ENCODE measurements around the gene HK2.
"Not testable (repeated sequence)": the region's sequence is repeated elsewhere in the genome, so short reads cannot be mapped to it uniquely, and the experiment has no call there.

Gene HK2

DNA sequence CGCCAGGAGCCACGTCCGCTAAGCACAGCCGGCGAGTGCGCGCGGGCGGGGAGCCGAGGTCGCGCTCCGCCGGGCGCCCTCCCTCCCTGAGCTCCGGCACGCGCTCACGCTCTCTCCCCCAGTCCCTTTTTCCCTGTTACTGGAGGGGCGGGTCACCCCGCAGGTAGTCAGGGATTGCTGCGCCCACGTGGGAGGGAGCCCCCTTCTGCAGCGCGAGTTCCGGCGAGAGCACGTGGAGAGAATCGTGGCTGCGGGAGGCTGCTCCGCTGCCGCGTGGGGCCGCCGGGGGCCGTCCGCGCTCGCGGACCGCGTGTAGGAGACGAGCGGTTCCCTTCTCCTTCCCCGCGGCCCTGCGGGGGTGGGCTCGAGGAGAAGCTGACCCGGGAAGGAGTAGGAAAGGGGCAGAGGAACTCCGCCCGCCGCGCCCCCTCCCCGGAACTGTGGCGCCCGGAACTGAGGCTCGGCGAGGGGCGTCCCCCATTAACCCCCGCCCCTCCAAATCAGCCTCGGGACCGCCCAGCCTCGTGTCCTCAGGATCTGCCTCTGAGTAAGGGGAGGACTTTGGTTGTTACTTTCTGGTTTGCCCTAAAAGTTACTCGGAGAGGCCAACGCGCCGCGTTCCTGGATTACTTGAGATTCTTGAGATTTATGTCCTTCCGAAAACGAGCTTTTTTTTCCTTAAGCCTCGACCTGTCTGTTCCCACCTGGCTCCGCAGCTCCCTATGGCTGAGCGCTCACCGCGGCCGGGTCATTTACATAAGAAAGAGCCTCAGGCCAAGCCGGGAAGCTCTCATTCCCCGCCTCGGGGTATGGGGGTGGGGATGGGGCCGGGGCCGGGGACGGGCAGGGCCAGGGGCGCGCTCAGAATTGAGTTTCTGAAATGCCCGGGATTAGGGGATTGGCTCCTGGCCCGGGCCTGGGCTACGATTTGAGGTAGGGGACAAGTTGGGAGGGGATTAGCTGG, 1.1 kb downstream of the HK2 start:
- peak; percentile 81 to 92 for DNase-seq

DNA sequence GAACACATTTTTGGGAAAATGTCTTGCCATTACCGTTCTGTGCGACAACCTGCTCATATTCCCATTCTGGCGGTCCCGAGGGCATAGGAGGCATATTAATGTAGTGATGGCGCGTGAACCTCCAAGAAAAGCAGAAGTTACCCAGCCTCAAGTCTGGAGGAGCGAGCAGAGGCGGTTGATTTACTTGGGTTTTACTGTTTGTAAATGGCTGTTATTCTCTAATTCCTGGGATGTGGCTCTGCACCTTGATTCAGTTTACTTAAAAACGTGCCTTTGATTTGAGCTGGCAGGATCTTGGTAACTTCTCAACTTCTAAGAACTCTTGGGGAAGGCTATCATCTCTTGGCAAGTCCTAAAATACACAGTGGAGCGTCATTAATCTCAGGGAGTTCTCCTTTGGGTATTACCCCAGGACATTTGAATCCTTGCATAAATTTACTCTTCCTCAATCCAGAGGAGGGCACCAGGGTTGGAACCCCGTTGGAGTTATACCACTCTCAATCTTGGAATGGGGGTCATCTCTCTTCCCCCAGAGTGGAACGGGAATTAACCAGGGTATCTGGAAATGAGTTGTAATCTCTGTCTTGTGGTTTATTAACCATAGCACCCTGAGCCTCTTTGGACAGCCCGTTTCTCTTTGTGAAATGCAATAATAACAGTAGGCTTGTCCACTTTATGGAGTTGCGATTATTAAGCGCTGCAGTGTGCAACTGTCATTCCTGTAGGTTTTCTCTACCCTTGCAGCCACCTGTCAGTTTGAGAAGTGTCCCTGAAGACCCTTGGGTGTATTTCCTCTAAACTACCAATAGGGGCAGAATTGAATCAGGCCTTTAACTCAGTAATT, 2.1 kb downstream of the HK2 start:
- DNase-seq: peak; percentile 61 to 75

DNA sequence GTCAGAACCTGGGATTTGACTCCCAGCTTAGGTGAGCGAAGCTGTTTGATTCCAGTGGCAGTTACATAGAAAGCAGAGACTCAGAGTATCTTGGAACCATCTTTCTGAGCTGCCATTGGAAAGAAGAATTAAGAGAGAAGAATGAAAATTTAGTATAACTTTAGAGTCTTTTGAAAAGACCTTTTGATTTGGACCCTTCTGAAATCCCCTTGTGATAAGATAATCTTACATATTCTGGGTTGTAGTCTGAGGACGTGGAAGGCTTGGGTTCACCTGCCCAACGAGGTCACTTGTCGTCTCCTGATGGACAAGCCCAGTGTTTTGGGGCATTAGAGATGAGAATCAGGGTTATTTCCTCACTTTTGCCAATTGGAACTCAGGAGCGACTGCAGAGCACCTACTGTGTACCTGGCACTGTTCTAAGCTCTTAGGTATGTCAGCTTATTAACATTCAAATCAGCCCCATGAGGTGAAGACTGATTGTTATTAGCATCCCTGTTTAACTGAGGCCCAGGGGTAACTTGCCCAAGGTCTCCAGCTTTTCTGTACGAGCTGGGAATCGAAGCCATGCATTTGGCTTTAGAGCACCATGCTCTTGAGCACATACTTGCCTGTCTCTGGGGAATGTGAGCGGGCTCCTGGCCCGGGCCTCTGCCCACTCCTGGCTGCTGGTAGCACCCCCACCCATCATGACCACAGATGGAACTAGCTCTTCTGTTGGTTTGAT, 2.9 kb downstream of the HK2 start:
- DNase-seq: no peak

DNA sequence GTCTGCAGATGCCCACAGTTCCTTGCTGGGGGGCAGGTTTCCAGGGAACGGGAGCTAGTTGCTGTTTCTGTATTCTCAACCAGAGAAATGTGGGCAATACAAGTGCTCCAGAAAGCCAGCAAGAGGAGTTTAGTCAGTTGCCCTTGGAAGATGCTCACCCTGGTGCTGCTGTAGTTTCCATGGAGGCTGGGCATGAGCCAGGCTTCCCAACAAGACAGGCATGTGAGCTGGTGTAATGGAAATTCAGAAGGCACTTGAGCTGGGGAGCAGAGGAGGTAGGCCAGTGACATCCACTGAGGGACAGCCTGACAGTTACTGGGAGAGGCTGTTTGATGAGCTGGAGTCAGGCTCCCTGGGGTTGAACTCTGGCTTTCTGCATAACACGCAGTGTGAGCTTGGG, 7.7 kb downstream of the HK2 start:
- DNase-seq: no peak

DNA sequence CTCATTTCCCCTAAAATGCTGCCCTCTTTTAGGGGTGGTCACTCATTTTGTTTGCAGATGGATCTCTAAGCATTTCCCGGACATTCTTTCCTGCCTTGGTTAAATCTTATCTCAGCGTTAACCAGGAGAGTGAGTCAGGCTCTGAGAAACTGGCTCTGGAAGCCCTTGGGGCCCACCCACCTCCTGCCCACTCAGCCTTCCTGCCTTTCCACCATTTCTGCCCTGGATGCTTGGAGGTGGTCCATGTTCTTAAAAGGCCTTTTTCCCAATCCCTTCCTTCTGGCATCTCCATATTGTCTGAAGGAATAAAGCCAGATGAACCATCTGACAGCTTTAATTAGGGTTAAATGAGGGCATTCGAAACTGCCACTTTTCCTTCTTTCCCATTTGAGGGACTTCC, 9.5 kb downstream of the HK2 start:
- peak in 1 of 2 donors; percentile 40 for DNase-seq

DNA sequence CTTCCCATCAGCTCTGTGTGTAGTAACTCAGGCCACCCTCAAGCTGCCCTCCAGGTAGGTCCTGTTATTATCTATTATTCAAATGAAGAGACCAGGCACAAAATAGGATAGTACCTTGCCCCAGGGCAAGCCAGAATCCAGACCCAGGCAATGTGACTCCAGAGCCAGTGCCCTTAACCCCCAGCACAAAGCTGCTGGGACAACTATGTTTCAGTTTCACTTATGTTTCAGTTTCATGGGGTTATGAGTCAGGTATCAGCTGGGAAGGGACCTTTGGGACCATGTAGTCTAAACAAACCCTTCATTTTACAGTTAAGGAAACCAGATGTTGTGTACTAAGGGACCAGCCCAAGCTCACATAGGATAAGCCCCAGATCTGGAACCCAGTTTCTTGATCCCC, 10.0 kb downstream of the HK2 start:
- DNase-seq: peak; percentile 49 to 72

DNA sequence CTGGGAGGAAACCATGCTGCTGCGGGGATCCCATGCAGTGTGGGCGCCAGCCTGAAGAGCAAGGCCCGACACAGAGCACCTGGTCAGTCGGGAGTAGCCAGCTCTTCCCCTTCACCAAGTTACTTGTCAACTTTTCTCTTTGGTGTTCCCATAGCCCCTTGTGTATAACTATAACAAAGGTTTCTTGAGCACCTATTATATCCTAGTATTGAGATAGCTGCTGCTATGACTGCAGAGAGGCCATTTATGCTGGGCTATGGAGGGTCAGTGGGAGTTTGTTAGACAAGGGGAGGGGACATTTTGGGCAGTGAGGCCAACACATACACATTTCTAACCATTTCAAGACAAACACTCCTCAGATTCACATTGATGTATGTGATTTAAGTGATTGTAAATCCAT, 10.8 kb downstream of the HK2 start:
- no peak for DNase-seq

DNA sequence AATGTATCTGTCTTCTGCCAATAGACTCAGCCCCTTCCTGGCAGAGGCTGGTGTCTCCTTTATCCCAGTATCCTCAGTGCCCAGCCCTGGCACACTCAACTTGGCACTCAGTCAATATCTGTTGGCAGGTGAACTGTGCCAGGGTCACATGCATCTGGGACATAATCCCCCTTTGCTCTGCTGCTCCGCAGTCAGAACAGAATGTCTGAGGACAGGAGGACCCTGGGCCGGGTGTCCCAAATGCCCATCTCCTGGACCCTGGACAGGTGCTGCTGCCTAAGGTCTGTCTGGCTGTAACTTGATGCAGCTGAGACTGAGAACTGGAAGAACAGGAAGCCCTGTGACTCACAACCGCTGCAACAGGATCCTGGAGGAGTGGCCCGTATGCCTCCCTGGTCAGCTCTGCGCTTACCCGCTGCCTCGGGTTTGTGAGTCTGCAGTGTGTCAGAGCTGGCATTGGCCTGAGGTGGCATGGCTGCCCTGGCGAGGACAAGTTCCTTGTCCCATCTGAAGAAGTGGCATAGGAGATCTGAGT, 11.4 kb downstream of the HK2 start:
- DNase-seq: peak; percentile 93 to 97

DNA sequence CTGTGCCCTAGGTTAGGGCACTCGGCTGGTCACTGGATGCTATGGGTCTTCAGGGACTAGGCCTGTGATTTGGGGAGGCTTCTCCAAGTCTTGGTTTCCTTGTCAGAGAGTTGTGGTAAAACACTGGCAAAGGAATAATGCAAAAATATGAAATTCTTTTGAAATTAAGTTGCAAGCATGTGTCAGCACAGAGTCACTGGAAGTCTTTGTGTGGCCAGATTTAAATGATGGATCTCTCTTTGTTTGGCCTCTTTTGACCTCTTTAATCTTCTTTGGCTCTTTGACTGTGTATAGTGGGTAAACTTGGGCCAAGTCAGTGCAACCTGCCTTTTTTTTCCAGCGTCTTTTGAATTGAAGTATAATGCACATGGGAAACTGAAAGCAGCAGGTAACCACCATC, 12.1 kb downstream of the HK2 start:
- DNase-seq: no peak

DNA sequence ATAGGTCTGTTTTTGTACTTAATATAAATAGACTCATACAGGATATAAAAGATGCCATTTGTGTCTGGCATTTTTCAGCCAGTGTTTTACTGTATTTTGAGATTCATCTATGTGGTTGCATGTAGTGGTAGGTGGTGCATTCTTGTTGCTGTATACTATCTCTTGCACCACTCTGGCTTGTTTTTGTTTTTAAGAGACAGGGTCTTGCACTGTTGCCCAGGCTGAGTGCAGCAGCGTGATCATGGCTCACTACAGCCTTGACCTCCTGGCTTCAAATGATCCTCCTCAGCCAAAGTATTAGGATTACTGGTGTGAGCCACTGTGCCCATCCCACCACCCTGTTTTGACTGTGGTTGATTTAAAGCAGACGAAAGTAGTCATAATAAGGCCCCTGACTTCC, 12.6 kb downstream of the HK2 start:
- no peak for DNase-seq

DNA sequence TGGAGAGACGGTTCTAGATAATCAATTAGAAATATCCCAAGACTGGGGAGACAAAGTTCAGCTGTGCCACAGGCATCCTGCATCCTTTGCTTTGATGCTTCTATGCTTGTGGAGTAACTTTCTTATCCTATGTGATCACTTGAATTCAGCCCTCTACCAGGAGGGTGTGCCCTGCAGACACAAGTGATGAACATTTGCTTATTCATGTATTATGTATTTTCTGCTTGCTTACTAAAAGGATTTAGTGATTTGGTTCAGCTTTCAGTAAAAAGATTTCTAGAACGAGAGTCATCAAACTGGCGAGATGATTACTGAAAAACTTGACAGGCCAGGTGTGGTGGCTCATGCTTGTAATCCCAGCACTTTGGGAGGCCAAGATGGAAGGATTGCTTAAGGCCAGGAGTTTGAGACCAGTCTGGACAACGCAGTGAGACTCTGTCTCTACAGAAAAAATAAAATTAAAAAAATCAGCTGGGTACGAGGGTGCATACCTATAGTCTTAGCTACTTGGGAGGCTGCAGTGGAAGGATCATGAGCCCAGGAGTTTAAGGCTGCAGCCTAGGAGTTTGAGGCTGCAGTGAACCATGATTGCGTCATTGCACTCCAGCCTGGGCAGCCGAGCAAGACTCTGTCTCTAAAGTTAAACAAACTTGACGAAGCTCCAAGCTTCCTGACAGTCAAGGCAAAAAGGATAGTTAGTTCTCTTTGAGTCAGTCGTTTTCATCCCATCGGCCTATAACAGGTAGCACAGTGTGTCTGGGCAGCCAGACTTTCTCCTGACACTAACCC, 13.3 kb downstream of the HK2 start:
- DNase-seq: no peak

DNA sequence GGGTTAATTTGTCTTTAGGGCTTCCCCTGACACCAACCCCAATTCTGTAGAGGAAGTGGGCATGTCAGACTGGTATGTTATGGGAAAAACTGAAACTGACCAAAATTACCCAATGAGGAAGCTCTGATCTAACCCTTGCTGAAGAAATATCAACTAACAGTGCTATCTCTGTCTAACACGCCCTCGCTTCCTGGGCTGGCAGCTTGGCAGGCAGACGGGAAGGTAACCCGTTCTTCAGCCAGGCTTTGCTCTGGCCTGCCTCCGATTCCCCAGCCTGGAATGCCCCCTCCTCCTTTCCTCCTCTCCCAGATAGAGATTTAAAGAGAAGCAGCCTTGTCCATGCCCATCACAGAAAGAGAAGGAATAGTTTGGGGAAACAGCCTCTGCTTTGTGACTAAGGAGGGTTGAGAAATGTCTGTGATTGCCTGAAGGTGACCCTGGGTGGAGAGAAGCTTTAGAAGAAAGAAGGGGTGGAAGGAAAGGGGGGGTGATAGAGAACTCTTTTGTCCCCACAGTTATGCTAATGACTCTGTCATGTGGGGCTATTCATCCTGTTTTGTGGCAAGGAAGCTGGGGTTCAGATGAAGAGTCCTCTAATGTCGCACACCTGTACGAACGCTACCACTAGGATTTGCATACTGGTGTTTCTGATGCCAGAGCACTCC, 15.4 kb downstream of the HK2 start:
- peak; percentile 88 to 94 for DNase-seq

DNA sequence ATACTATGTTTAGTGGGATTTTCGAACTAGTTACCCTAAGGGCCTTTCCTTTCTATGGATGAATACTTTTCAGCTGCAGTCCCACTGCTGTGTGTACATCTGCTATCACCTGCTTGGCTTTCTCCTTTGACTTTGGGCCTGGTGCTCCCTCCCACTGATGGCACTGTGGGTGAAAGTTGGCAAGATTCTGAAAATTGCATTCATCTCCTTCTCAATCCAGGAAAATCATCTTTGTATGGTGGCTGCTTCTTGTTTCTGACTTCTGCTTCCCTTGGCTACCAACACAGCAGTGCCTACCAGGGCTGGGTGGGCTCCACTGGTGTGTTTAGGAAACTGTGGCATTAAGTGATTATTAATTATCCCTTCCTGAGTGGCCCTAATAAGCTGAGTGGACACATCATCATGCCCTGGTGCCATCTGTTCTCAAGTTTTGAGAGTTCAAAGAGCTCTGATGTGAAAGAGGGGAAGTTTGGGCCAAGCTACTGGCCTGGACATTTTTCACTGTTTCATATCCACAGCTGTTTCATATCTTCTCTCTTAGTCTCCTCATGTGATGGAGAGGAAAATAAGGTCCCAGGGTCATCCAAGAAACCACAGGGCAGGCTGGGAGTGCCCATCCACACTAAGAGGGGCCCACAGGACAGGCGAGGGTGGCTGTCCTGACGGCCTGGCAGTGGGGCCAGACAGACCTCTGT, 16.7 kb downstream of the HK2 start:
- DNase-seq: peak; percentile 33 to 44

DNA sequence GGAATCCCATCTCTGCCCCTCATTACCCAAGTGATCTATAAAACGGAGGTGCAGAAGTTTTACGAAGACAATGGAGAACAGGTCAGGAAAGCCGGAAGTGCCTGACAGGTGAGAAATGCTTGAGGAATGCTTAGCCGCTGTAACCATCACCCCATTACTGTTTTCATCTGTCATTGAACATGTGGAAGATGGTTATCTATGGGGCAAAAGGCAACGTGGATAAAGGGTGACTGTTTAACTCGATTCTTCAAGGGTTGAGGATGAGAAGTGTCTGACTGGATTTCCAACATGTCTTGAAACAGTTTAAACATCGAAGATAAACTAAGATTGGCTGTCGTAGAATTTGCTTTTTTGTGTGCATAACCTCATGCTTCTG, 17.3 kb downstream of the HK2 start:
- no peak for DNase-seq

DNA sequence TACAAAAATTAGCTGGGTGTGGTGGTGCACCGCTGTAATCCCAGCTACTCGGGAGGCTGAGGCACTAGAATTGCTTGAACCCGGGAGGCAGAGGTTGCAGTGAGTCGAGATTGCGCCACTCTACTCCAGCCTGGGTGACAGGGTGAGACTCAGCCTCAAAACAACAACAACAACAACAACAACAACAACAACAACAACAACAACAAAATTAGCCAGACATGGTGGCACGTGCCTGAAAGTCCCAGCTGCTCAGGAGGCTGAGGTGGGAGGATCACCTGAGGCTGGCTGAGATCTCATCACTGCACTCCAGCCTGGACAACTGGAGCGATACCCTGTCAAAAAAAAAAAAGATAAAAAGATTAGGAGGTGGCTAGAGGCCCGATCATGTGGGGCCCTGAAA, 19.4 kb downstream of the HK2 start:
- not testable (repeated sequence) for DNase-seq

DNA sequence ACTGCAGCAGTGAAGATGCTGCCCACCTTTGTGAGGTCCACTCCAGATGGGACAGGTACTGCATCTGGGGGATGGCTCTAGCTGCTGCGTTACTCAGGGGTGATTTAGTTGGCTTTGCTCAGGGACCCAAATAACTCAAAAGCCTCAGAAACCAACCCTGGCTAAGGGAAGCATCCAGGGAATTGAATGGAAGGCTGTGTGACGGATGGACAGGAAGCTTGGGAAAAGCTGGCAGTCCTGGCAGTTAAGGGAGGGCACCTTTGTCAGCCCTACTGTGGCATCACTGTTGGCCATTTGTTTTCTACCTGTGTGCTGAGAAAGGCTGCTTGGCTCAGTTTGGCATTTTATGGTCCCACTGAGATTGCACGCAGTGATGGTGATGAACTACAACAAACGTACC, 20.5 kb downstream of the HK2 start:
- DNase-seq: no peak

DNA sequence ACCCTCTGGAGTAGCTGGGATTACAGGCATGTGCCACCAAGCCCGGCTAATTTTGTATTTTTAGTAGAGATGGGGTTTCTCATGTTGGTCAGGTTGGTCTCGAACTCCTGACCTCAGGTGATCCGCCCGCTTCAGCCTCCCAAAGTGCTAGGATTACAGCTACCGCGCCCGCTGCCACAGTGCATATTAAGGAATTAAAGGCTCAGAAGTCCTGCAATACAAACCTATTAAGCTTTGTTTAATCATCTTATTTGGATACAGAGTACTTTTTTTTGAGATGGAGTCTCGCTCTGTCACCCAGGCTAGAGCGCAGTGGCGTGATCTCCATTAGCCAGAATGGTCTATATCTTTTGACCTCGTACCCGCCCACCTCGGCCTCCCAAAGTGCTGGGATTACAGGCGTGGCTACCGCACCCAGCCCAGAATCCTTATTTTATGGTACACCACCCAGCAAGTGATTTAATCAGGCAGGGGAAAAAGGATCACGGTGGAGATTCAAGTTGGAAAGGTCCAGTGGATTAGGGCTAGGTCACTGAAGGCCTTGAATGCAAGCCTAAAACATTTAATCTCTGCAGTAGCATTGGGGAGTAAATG, 21.3 kb downstream of the HK2 start:
- not testable (repeated sequence) for DNase-seq

DNA sequence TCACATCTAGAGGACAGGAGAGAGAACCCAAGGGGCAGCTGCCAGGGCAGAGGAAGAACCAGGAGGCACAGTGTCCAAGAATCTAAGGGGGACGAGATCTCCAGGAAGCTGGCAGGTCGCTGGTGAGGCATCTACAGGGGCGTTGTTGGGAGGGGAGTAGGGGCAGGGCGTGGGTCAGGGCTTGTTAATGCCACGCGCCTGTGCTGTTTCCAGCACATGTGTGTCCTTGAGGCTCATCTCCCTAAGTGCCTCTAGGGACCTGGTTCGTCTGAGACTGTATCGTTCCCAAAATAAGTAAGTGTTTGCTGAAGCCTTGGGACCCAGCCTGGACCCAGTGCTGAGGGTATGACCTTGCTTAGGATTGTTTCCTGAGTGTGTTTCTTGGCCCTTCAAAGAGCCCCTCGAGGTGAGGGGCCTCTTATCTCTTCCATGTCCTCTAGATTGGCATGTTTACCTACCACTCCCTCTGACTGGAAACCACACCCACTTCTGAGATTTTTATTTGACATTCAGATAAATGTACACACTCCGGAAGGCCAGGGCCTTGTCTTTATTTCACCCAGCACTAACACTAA, 22.2 kb downstream of the HK2 start:
- DNase-seq: no peak

DNA sequence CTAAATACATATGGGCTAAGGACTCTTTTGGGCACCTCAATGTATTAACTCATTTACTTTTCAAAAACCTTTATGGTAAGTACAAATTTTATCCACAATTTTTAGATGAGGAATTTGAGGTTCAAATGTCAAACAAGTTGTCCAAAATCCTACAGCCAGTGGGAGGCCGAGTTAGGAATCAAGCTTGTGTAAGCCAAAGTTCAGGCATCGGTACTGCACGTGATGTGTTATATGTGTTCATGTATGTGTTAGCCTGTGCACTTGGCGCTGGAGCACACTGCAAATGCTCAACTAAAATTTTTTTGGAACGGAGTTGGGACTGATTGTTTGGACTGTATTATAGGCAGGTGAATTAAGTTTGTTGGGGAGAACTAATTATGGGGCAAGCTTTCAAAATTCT, 22.7 kb downstream of the HK2 start:
- DNase-seq: no peak

DNA sequence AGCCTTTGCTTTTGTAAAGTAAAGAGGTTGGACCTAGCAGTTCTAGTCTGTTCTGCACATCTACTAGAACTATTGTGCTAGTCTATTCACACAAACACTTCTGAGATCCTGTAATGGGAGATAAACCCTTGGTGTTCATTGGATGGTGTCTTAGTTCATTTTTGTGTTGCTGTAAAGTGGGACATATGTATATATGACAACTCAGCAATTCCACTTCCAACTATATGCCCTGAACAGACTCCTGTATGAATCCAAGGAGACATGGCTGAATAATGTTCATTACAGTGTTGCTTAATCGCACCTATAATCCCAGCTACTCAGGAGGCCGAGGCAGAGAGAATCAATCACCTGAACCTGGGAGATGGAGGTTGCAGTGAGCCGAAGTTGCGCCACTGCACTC, 23.3 kb downstream of the HK2 start:
- DNase-seq: no peak

Measured in inflammatory macrophage (primary cell).